NCI-H446 (cell line): ENCODE results near the gene TRERF1.
"Not testable (repeated sequence)": the region's sequence is repeated elsewhere in the genome, so short reads cannot be mapped to it uniquely, and the experiment has no call there.

Experiments
- DNase-seq, 2 experiments: peaks; one replicate each; lab custom pipeline; 2025; lab: John Stamatoyannopoulos, UW

TRERF1 gene

DNA sequence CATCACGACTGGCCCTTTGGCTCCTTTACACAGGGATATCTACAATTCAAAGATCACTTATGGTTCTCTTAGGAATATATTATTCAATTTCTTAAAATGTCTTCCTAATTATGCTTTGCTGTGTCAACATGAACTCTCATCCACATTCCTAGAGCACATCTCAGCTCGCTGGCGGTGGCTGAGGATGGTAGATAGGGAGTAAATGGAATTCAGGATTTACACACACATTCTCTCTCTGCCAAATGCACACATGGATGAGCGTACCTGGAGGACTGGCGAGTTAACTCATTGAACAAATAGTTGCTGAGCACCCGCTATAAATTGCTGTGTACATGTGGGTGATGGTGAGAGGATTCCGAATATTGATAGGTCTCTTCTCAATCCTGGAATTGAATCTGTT is 229.3 kb downstream of the TRERF1 start:
- DNase-seq: no peak

DNA sequence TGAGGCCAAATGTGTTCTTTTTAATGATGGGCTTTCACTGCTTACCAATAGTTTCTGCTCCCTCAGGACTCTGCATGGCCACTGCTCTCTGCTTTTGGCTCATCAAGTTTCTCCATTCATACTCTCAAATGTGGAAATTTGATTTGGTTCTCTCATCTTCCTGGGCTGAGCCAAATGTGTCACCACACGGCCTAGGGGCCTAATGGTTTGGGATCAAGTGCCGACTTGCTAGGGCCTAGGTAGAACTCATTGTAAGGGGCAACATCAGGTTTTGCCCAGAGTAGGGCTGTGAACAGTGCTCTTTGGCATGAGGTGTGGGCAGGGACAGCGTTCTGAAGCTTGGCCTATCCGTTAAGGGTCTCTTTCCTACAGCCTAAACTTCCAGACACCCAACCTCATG is 230.2 kb downstream of the TRERF1 start:
- DNase-seq: no peak

DNA sequence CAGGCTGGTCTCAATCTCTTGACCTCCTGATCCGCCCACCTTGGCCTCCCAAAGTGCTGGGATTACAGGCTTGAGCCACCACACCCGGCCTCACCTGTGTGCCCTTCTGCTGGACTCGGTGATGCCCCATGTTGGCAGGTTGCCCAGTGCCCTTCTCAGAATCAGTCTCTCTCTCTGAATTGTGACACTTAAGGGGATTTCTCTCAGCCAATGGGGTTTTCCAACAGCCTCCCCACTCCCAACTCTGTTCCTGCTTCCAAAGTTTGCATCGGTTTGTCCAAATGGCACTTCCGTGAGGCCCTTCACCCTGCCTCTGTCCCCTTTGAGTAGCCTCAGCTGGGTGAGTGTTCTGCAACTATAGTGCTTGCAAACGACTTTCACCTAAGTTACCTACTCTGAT is 230.9 kb downstream of the TRERF1 start:
- no peak for DNase-seq

- peak; percentile 91 to 95 for DNase-seq
These were observed 234.0 kb downstream of the TRERF1 start, which contains the start of gene MRPS10 for GRCh38 chr6:42217519-42218367. Gene MRPS10 (minus strand): TSS chr6:42217861. CDS start chr6:42217849, 12 bp downstream.

DNA sequence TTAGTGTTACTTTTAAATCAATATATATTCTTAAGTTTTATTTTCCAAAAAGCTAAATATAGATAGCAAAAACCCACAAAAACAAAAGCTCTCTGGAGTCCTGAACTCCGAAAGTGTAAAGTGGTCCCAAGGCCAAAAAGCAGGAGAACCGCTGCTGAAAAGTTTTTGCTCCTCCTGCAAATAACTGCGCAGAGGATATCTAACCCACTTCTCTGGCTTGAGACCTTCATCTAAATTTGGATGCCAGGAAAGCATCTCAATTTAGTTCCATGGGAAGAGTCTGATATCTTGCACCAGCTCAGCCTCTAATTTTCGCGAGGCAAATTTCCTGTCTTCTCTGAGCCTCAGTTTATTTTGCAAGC is 234.6 kb downstream of the TRERF1 start:
- DNase-seq: no peak

DNA sequence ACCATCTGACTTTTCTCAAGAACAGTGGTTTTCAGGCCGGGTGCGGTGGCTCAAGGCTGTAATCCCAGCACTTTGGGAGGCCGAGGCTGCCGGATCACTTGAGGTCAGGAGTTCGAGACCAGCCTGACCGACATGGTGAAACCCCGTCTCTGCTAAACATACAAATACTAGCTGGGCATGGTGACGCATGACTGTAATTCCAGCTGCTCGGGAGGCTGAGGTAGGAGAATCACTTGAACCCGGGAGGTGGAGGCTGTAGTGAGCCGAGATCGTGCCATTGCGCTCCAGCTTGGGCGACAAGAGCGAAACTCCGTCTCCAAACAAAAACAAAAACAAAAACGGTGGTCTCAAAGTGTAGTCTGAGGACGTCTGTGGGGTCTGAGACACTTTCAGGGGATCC is 235.2 kb downstream of the TRERF1 start:
- not testable (repeated sequence) for DNase-seq

- DNase-seq: no peak
These were observed 239.3 kb downstream of the TRERF1 start for GRCh38 chr6:42212442-42212841.

GRCh38 chr6:42211726-42212125 is 240.0 kb downstream of the TRERF1 start:
- DNase-seq: no peak

DNA sequence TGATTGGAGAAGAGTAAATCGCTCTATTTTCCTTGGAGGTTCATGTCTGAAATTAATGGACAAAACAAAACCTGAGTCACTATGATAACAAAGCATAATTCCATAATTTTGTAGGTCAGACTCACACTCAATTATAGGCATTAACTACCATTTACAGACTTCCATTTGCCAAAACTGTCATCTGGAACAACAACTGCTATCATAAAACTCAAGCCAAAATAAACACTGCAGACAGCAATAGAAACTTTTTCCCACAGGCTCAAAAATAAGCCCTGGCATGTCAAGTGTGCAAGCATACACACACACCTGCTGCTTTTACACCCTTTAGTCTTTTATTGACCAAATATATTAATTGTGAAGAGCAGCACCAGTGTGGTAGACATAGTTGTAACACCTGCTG is 241.2 kb downstream of the TRERF1 start:
- peak in 1 of 2 experiments; percentile 68 for DNase-seq

GRCh38 chr6:42207559-42207958 is 244.2 kb downstream of the TRERF1 start:
- DNase-seq: not testable (repeated sequence)

DNA sequence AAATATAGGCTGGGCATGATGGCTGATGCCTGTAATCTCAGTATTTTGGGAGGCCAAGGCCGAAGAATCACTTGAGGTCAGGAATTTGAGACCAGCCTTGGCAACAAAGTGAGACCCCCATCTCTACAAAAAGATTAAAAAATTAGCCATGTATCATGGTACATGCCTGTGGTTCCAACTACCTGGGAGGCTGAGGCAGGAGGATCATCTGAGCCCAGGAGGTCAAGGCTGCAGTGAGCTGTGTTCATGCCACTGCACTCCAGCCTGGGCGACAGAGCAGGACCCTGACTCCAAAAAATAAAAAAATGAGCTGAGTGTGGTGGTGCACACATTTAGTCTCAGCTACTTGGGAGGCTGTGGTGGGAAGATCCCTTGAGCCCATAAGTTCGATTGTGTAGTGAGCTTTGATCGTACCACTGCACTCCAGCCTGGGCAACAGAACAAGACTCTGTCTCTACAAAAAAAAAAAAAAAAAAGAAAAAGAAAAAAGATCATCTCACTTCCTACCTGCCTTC is 246.9 kb downstream of the TRERF1 start:
- DNase-seq: no peak

DNA sequence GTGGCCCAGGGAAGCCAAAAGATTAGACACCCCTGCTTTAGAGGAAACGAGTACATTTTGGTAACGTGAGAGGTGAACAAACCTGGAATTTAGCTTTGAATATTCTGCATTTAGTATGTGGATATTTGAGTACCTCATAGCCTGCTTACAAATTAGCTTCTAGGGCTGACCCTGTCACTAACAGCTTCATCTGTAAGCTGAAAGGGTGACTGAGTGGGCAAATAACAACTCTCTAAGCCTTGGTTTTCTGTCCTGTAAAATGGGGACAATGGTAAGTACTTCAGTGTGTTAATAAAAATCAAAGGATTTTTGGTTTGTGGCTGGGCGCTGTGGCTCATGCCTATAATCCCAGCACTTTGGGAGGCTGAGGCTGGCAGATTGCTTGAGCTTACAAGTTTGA is 248.5 kb downstream of the TRERF1 start:
- DNase-seq: no peak

GRCh38 chr6:42202131-42202915 is 249.4 kb downstream of the TRERF1 start:
- not testable (repeated sequence) for DNase-seq

GRCh38 chr6:42201382-42201781 is 250.3 kb downstream of the TRERF1 start:
- no peak for DNase-seq

DNA sequence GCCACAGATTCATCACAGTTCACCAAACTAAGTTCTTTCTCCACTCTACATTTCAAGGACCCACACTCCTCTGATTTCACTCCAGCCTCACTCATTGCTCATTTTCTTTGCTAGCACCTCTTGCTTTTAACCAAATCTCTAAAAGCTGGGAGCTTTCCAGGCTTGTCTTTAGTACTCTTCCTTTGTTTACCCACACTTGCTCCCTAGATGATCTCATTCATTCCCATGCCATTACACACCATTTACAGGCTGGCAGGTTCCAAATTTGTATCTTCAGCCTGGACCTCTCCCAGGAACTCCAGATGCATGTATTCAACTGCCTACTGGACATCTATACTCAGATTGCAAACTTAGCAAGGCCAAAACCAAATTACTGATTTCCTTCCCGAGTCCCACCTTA is 251.7 kb downstream of the TRERF1 start:
- DNase-seq: peak in 1 of 2 experiments; percentile 37

DNA sequence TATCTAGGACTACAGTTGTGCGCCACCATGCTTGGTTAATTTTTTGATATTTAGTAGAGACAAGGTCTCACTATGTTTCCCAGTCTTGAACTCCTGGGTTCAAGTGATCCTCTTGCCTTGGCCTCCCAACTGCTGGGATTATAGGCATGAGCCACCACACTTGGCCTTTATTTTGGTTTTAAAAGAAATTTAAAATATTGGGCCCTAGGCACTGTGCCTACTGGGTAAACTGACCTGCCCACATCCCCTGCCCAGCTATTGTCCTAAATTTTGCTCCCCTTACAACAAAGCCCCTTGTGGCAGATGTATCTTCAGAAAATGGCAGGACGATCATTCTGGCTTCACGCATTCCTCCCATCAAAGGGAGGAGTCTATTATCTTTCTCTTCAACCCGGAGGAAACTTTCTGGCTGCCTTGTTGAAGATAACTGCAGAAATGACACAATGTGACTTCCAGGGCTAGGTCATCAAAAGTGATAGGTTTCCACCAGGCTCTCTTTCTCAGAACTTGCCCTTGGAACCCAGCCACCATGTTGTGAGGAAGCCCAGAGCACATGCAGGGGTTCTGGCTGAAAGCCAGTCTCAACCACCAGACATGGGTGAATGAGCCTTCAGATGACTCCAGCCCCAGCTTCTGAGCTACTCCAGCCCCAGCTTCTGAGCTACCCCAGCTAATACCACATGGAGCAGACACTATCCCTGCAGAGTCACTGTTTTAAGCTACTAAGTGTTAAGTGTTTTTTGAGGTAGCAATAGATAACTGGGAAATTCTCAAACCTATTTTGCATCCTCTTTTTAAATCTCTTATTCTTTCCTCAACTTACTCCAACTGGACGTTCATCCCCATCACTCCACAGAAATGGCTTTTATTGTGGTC is 252.4 kb downstream of the TRERF1 start:
- DNase-seq: peak; percentile 42 to 64

GRCh38 chr6:42197555-42198362 is 254.0 kb downstream of the TRERF1 start:
- DNase-seq: no peak

DNA sequence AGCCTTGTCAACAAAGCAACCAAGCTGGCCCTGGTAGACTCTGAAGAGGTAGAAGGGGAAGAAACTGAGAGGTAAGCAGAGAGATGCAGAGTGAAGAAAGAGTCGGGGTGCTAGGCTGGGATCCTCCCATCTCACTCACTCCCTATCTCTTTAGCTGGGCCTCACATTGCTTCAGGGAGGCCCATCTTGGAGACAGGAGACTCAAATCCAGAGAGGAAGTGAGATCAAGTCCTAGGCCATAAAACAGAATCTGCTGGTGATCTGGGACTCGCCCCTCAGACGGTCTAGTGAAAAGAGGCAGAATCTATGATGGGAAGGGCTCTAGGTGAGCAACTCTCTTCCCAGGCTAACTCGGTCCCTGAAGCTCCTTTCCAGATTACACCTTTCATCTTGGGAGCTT is 256.3 kb downstream of the TRERF1 start:
- DNase-seq: no peak

- no peak for DNase-seq
These were observed 257.7 kb downstream of the TRERF1 start for GRCh38 chr6:42194056-42194455.

GRCh38 chr6:42193491-42193894 is 258.2 kb downstream of the TRERF1 start:
- DNase-seq: no peak

GRCh38 chr6:42192385-42192784 is 259.3 kb downstream of the TRERF1 start:
- DNase-seq: not testable (repeated sequence)
